ENCODE data around the gene SLCO2B1. TPM values are rescaled to one million over a fixed set of nuclear protein-coding genes. Genes with fewer than 3 reads are reported as not detected.
A peak's percentile ranks its signal among the peaks of the same experiment; 100 is the strongest.

SLCO2B1 gene
- total RNA-seq, 4 donors from 2014 or later = 51.5 to 151 (median 106) TPM

DNA sequence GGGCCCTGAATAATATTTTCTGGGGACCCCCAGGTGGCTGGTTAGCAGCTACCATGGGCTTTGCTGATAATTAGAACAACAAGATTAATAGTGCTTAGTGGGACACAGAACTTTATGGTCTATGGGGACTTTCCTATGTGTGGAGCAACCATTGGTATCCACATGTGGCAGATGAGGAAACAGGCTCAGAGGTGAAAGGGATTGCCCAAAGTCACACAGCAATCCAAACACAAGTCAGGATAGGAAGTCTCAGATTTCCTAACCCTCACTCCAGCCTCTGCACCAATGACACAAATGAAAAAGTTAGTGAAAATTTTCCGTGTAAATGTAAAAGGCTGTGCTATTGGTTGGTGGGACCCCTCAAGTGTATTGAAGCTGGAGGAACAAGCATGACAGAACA, 15.3 kb upstream of the SLCO2B1 start:
- no peak for ATAC-seq (ENCODE audit: low FRiP score)
- no peak for DNase-seq (ENCODE audit: low spot score)
- TF ChIP-seq, protein P1, sequence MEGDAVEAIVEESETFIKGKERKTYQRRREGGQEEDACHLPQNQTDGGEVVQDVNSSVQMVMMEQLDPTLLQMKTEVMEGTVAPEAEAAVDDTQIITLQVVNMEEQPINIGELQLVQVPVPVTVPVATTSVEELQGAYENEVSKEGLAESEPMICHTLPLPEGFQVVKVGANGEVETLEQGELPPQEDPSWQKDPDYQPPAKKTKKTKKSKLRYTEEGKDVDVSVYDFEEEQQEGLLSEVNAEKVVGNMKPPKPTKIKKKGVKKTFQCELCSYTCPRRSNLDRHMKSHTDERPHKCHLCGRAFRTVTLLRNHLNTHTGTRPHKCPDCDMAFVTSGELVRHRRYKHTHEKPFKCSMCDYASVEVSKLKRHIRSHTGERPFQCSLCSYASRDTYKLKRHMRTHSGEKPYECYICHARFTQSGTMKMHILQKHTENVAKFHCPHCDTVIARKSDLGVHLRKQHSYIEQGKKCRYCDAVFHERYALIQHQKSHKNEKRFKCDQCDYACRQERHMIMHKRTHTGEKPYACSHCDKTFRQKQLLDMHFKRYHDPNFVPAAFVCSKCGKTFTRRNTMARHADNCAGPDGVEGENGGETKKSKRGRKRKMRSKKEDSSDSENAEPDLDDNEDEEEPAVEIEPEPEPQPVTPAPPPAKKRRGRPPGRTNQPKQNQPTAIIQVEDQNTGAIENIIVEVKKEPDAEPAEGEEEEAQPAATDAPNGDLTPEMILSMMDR (IDR thresholded peaks at IDR 0.05) = no peak

DNA sequence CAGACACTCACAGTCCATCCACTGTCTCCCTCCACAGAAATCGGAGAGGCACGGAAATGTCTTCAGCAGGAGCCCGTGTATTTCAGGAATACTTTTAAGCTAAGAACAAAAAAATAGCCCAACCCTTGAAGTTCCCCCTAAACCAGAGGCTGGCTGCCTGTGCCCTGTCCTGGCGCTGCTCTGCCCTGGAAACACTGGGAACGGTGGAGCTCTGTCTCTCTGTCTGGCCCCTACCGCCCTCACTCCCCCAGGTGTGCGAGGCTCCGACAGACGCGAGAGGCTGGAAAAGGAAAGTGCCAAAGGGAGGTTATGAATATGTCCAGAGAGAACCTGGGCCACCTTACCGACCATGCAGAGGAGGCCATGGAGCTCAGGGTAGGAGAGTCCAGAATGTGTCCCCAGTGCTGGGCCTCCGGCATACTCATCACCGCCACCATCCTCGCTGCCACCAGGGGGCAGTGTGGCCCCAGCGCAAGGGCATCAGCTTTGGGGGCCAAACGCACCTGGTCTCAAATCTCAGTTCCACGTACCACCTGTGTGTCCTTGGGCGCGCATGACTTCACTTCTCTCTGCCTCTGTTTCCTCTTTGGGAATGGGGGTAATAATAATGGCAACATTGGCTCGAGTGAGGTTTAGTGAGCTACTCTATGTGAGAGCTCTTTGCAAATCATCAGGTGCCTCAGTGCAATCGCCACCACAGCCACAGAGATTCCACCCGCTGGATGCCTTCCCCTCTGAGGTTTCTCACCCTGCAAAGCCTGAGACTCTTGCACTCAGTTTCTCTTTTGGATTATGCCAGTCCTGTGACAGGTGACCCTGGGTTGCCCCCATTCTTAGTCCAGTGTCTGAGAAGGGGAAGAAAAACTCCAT, 10.4 kb upstream of the SLCO2B1 start:
- ATAC-seq (ENCODE audit: low FRiP score) (no peak), DNase-seq (ENCODE audit: low spot score) (peak; percentile 79)
- TF ChIP-seq, protein P1 (IDR thresholded peaks at IDR 0.05) = peak in 2 of 3 donors; percentile 21 to 68

DNA sequence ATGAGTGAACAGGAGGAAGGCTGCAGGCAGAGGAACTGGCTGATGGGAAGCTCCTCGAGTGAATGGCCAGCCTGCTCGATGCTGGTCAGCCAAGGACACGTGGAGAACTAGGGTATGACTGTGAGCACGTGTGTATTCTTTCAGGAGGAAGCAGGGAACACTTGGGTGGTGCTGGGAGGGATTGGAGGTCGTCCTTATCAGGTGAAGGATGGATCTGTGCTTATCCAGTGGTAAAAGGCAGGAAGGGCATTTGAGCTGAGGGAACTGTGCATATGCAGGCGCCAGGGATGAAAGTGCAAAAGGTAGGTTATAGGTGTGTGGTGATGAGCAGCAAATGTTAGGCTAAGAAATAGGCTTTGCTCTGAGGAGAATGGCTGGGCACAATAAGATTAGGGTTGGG, 9.7 kb upstream of the SLCO2B1 start:
- DNase-seq (ENCODE audit: low spot score) (no peak), ATAC-seq (ENCODE audit: low FRiP score) (no peak)
- TF ChIP-seq, protein P1 (IDR thresholded peaks at IDR 0.05) = no peak

DNA sequence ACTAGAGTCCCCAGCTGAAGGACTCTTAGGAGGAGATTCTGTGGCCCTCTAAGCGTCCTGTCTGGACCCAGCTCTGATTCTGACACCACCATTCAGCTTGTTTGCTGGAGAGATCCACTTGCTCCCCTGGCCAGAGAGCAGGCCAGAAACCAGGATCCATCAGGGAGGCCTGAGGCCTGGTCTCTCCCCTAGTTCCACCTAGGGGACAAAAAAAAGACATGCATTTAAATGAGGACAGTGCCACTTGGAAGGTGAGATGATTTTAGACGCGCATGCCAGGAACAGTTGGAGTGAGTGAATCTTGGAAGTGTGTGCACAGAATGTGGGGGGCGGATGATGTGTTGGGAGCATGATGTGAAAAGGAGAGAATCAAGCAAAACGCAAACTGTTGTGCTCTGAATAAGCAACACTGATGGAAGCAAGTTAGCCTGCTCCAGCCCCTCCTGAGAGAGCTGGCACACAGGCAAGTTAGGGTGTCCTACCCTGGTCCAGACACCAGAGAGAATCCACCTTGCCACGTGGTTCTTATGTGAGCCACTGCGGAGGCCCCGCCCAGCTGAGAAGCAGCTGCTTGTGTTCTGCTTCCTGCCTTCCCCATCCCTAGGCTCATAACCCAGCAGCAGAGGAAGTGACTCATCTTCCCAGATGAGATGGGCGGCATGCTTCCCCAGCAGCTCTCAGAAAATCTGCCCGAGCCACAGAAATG, 8.0 kb upstream of the SLCO2B1 start:
- peak; percentile 69 for ATAC-seq (ENCODE audit: low FRiP score)

DNA sequence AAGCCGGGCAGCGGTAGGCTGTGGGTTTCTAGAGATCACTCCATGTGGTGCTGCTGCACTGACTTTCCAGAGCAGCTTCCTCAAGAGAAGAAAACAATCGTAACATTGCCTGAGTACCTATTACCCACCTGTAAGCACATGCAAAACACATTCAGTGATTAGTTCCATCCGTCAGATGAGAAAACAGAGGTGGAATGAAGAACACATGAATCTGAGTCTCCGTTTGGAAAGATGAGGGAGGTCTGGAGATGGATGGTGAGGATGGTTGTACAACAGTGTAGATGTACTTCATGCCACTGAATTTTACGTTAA, 7.5 kb upstream of the SLCO2B1 start:
- TF ChIP-seq, protein P1 (IDR thresholded peaks at IDR 0.05) = no peak
- no peak for DNase-seq (ENCODE audit: low spot score)
- no peak for ATAC-seq (ENCODE audit: low FRiP score)

More for the DNA sequence above, 8.0 kb upstream of the SLCO2B1 start:
- DNase-seq (ENCODE audit: low spot score) = no peak
- TF ChIP-seq, protein P1 (IDR thresholded peaks at IDR 0.05) = no peak

DNA sequence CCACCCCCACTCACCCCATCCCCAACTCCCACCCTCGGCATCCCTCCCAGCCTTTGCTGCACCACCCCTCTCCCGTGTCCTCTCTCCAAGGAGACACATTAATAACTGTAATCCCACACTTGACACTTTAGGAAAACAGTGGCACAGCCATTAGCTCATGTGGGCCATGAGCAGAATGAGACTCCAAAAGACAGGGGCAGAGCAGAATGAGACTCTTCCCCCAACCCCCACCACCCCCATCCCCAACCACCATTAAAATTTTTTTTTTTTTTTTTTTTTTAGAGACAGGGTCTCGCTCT, 6.2 kb upstream of the SLCO2B1 start:
- TF ChIP-seq, protein P1 (IDR thresholded peaks at IDR 0.05) = no peak
- DNase-seq (ENCODE audit: low spot score) (no peak), ATAC-seq (ENCODE audit: low FRiP score) (no peak)
